HG02943 (cell line): ENCODE measurements around the gene ZNF584.
A peak's percentile ranks its signal among the peaks of the same experiment; 100 is the strongest.
"Not testable (repeated sequence)": the region's sequence is repeated elsewhere in the genome, so short reads cannot be mapped to it uniquely, and the experiment has no call there.

ENCODE experiments used
- ATAC-seq: cut with Tn5 transposase; IDR thresholded peaks from one replicate; pipeline ENCODE4 v1.9.1; 2021; ENCODE audit warnings: mild to moderate bottlenecking, low read depth, moderate library complexity; ENCODE audit not compliant: unreplicated experiment

Gene ZNF584

GRCh38 chr19:58401840-58402421 lies 6.5 kb upstream of the ZNF584 start:
- ATAC-seq = no peak

- ATAC-seq = not testable (repeated sequence)
These were observed 4.5 kb upstream of the ZNF584 start for GRCh38 chr19:58403920-58404478.

- ATAC-seq = no peak
These were observed 1.4 kb upstream of the ZNF584 start for GRCh38 chr19:58406818-58407657.

- no peak for ATAC-seq
These were observed 744 bp upstream of the ZNF584 start for GRCh38 chr19:58407658-58408151.

GRCh38 chr19:58409010-58409790 lies 751 bp downstream of the ZNF584 start:
- ATAC-seq = no peak

GRCh38 chr19:58416604-58417003 lies 8.2 kb downstream of the ZNF584 start:
- ATAC-seq = no peak

GRCh38 chr19:58417071-58417470 lies 8.6 kb downstream of the ZNF584 start:
- no peak for ATAC-seq

- no peak for ATAC-seq
These were observed 20.2 kb downstream of the ZNF584 start for GRCh38 chr19:58428617-58429016.

GRCh38 chr19:58429745-58430144 lies 21.3 kb downstream of the ZNF584 start:
- no peak for ATAC-seq

GRCh38 chr19:58434217-58434616 lies 25.8 kb downstream of the ZNF584 start:
- no peak for ATAC-seq

GRCh38 chr19:58439576-58440554 lies 31.4 kb downstream of the ZNF584 start, which contains the start of gene ZNF132:
ZNF132 (minus strand) TSS chr19:58440153; CDS start chr19:58439821, 332 bp downstream.
- peak; percentile 90 for ATAC-seq

GRCh38 chr19:58440556-58440955 lies 32.1 kb downstream of the ZNF584 start:
- no peak for ATAC-seq

- ATAC-seq = not testable (repeated sequence)
These were observed 34.5 kb downstream of the ZNF584 start for GRCh38 chr19:58442986-58443385.

GRCh38 chr19:58448860-58449259 lies 40.4 kb downstream of the ZNF584 start:
- ATAC-seq = not testable (repeated sequence)

- not testable (repeated sequence) for ATAC-seq
These were observed 41.5 kb downstream of the ZNF584 start for GRCh38 chr19:58449980-58450379.

GRCh38 chr19:58450856-58451357 lies 42.5 kb downstream of the ZNF584 start:
- no peak for ATAC-seq

- peak; percentile 93 for ATAC-seq
These were observed 43.1 kb downstream of the ZNF584 start, which contains the start of gene ZNF324B for GRCh38 chr19:58451358-58452101. ZNF324B (plus strand) TSS chr19:58451622; CDS start chr19:58453702, 2,080 bp downstream.

GRCh38 chr19:58453743-58454142 lies 45.3 kb downstream of the ZNF584 start:
- ATAC-seq = no peak
